Activated T-helper 1 cell treated with anti-CD3 and anti-CD28 coated beads, Interleukin-2, amount 50 U/mL, for 16 hours (primary cell): Measurements from ENCODE around the gene DDTL.
"Not testable (repeated sequence)": the region's sequence is repeated elsewhere in the genome, so short reads cannot be mapped to it uniquely, and the experiment has no call there.

Source experiments
- DNase-seq, 2 donors: peaks; one replicate each; pipeline ENCODE4 v3.0.0-alpha.2; 2020; ENCODE audit warnings: low read depth in 1 of 2, low spot score in 1 of 2

Gene DDTL

DNA sequence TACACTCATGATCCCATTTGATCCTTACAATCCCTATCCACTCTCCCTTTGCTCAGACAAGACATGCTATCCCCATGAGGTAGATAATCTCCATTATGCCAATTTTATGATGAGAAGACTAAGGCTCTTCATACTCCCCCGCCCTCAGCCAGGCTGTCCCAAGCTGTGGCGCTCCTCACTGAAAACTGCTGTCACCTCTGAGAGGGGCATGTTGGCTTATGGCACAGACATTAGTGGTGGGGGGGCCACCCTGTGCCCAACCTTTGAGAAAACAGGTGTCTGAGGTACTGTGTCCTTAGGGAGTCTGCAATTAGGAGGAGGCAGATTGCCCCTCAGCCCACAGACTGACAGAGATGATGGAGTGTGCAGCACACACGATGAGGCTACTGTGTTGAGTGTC lies 2.4 kb downstream of the DDTL start:
- no peak for DNase-seq

GRCh38 chr22:23970201-23970641 lies 3.5 kb downstream of the DDTL start:
- no peak for DNase-seq

- no peak for DNase-seq
These were observed 4.3 kb downstream of the DDTL start for GRCh38 chr22:23970816-23971486.

GRCh38 chr22:23971927-23972326 lies 5.2 kb downstream of the DDTL start:
- not testable (repeated sequence) for DNase-seq

DNA sequence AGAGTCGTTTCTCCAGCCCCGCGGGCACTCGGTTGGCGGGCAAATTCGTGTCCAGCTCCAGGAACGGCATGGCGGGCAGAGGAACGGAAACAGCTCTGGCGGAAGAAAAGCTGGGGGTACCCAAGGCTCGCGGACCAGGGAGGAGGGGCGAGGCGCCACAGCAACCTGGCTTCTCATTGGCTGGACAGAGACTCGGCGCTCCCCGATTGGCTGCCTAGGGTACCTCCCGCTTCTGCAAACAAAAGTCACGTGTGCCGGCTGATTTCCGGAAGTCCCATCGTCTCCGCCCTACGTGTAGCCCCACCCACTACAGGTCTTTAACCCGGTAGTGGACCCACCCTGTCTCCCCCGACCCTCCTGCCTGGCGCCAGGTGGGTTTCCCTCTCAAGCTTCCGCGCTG lies 7.7 kb downstream of the DDTL start, which contains the start of gene DDT:
Gene DDT (minus strand): TSS at position 97 of the 400 bp plus-strand sequence. CDS start 27 bp downstream, at position 70.
- DNase-seq, result not testable (repeated sequence)

- DNase-seq, result not testable (repeated sequence)
These were observed 8.2 kb downstream of the DDTL start for GRCh38 chr22:23974836-23975352.

- DNase-seq, result not testable (repeated sequence)
These were observed 10.6 kb downstream of the DDTL start for GRCh38 chr22:23977304-23977703.

- not testable (repeated sequence) for DNase-seq
These were observed 13.0 kb downstream of the DDTL start, which contains the start of gene GSTT2 for GRCh38 chr22:23979557-23980240. Gene GSTT2 (plus strand): TSS chr22:23980134.

DNA sequence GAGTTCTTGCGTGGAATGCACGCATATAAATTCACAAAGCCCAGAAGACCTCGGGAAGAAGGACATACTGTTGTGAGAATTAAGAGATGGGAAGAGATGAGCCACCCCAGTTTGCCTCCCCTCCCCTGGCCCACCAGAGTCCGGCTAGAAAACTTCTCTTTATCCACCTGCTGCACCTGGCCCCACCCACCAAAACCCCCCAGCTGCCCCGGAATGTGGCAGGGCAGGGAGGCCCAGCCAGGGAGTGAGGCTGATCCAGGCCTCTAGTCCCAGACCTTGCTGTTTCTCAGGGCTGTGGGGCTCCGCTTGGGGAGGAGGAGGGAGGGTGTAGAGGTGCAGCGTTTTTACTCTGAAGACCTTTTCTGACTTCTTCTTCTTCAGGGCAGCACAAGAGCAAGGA lies 13.9 kb downstream of the DDTL start:
- DNase-seq, result not testable (repeated sequence)

DNA sequence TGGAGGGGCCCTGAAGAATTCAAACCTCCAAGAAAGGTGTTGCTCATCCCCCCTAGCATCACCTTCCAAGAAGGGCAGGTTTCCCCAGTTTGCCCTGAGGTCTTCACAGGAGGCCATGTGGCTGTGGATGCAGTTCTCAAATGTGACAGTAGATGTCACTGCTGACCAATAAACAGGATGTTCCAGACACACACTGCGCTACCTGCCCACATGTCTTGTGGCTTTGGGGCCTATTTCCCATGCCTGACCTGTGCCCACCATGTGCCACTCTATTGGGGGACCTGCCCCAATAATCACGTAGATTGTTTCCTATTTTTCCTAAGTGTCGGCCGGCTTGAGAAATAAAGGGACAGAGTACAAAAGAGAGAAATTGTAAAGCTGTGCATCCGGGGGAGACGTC lies 17.7 kb downstream of the DDTL start:
- DNase-seq, result peak in 1 of 2 donors; percentile 37

DNA sequence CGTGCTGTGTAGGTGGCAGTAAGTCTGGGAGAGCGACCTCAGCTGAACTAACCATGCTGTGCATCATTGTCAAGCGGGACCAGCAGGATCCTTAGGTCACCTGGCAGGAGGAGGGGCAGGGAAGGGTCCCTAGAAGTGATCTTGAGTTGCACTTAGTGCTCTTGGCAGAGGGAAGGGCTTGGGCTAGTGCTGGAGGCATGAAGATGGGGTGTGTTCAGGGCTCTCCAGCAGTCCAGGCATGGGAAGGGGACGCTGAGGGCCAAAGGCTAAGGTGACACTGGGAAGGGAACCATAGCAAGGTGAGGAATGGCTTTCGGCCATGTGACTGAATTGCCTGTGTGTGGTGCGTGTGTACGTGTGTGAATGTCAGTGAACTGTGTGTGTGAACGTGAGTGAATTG lies 19.4 kb downstream of the DDTL start:
- DNase-seq, result not testable (repeated sequence)

DNA sequence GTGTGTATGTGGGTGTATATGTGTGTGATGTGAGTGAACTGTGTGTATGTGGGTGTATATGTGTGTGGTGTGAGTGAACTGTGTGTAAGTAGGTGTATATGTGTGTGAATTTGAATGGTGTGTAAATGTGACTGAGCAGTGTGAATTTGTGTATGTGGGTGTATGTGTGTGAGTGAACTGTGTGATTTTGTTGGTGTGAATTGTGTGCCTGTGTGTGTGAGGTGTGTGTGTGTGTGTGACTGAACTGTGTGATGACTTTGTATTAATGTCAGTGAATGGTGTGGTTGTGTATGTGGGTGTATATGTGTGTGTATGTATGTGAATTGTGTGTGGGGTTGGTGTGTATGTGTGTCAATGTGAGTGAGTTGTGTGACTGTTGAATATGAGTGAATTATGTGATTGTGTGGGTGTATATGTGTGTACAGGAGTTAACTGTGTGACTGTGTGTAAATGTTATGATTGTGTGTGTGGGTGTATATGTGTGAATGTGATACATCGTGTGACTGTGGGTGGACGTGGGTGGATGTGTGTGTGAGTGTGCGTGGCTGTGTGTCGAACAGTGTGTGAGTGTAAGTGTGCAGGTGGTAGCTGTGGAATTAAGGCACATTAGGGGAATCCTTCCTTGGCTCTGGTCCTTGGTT lies 20.0 kb downstream of the DDTL start:
- not testable (repeated sequence) for DNase-seq

- DNase-seq, result not testable (repeated sequence)
These were observed 23.0 kb downstream of the DDTL start for GRCh38 chr22:23989583-23990244.

DNA sequence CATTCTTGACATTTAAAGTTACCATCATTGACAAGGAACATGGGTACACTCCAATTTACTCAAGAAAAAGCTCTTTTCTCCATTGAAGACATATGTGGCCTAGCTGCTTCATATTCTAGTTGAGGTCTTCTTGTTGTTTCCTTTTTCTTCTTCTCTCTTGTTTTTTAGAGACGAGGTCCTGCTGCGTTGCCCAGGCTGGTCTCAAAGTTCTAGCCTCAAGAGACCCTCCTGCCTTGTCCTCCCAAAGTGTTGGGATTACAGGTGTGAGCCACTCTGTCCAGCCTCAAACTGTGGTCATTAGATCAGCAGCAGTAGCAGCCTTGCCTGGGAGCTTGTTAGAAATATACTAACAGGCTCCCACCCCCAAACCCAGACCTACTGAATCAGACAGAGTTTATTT lies 26.4 kb downstream of the DDTL start:
- DNase-seq, result not testable (repeated sequence)

DNA sequence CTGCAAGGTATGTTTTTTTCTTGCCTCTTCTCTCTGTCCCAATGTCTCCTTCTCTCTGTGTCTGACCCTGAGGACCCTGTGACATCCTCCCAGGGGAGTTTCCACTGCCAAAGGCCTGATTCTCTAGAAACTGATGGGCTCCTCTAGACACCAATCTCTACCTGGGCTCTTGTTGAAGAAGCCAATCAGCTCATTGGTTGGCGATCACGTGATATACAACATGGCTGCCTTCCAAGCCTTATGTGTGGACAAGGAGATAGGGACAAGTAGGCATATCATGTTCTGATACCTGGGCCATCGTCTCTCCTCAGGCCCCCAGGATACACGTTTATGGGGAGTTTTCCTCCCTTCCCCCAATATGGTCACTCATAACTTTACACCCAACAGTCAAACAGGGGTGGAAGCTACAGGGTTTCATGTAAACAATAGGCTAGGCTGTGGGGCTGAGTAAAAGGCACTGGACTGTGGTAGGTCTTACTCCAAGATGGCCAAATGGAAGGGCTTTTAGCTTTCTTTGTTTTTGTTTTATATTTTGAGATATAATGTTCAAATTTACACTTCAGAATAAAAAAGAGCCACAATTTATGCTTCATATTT lies 27.0 kb downstream of the DDTL start:
- not testable (repeated sequence) for DNase-seq

- DNase-seq, result no peak
These were observed 30.4 kb downstream of the DDTL start for GRCh38 chr22:23997092-23997491.

DNA sequence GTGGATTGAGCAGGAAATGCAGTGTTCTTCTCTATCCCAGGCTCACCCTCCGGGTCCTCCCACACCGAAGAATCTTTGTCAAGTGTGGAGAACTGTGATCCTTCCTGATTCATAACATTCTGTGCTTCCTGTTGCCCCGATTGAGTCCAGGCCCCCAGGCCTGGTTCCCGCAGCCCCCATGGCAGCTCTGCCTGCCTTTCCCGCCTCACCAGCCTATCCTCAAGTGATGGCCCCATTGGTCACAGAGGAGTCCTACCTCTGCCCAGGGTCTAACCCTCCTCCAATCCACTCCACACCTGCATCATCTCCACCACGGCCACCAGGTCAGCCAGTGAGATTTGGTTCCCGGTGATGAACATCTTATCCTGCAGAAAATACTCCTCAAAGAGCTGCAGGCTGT lies 33.1 kb downstream of the DDTL start:
- not testable (repeated sequence) for DNase-seq

- no peak for DNase-seq
These were observed 34.6 kb downstream of the DDTL start for GRCh38 chr22:24001314-24001713.

- DNase-seq, result no peak
These were observed 35.6 kb downstream of the DDTL start for GRCh38 chr22:24002272-24002671.

GRCh38 chr22:24002851-24003250 lies 36.2 kb downstream of the DDTL start:
- no peak for DNase-seq

DNA sequence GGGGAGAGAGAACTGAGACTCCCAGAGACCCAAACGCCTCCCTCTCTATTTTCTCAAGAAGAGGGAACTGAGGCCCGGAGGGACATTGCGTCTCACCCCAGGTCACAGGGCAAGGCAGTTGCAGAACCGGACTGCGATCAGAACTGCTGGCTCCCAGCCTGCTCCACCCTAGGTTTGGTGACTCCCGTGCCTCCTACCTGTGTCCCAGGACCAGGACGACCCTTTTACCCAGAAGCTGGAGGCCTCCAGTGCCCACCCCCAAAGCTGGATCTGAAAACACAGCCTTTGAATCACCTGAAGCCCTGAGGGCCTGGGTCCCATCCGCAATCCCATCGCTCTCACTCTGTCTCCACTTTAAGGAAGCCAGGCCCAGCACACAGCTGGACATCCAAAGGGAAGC lies 37.2 kb downstream of the DDTL start:
- no peak for DNase-seq
